Activated T-helper 17 cell treated with anti-CD3 and anti-CD28 coated beads, Interleukin-2, amount 50 U/mL, for 72 hours (primary cell): Measurements from ENCODE around the gene HRK. TPM values are rescaled to one million over a fixed set of nuclear protein-coding genes. Genes with fewer than 3 reads are reported as not detected.
A peak's percentile ranks its signal among the peaks of the same experiment; 100 is the strongest.

Experiments used
- ATAC-seq: fragments of 150-1000 bp; cut with Tn5 transposase; replicated peaks from 2 replicates; pipeline ENCODE4 v1.10.0; 2021; ENCODE audit warnings: mild to moderate bottlenecking, moderate library complexity
- H3K27ac Mint-ChIP-seq: one replicate; pipeline ENCODE4 v1.8.0; 2022; ENCODE audit warnings: mixed read lengths
- H3K27me3 Mint-ChIP-seq: one replicate; pipeline ENCODE4 v1.8.0; 2022; ENCODE audit warnings: mixed read lengths
- H3K36me3 Mint-ChIP-seq: one replicate; pipeline ENCODE4 v1.8.0; 2022; ENCODE audit warnings: low read depth, mild to moderate bottlenecking, mixed read lengths
- H3K4me1 Mint-ChIP-seq: one replicate; pipeline ENCODE4 v1.8.0; 2022; ENCODE audit warnings: mixed read lengths
- H3K4me3 Mint-ChIP-seq: one replicate; pipeline ENCODE4 v1.8.0; 2022; ENCODE audit warnings: mild to moderate bottlenecking, mixed read lengths
- H3K9me3 Mint-ChIP-seq: one replicate; pipeline ENCODE4 v1.8.0; 2022; ENCODE audit warnings: mixed read lengths
- total RNA-seq, 2 donors: library from RNA; stranded (reverse); gene quantifications; one replicate each; pipeline ENCODE4 v1.2.3, GENCODE V29; 2022

The HRK gene
- total RNA-seq, 2 donors from 2014 or later = not detected

DNA sequence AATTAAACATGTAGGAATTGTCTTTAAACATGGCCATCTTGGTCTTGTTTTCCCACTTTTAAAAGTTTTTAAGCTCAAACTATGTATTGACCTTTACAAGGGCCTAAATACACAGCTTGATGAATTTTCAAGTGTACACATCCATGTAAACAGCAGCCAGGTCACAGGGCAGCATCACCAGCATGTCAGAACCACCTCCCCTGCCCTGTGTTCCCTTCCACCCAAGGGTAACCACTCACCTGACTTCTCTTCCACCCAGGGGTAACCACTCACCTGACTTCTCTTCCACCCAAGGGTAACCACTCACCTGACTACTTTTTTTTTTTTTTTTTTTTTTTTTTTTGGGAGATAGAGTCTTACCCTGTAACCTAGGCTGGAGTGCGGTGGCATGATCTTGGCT is 34.1 kb upstream of the HRK start:
- Mint-ChIP-seq H3K27me3 (no peaks in the 10 kb centered on the region), H3K36me3 (peaks cover 5% of the 10 kb centered on the region), H3K9me3 (no peaks in the 10 kb centered on the region), H3K27ac (no peak overlapping the region), H3K4me1 (peaks cover 29% of the 10 kb centered on the region), H3K4me3 (no peak overlapping the region)
- no peak for ATAC-seq

DNA sequence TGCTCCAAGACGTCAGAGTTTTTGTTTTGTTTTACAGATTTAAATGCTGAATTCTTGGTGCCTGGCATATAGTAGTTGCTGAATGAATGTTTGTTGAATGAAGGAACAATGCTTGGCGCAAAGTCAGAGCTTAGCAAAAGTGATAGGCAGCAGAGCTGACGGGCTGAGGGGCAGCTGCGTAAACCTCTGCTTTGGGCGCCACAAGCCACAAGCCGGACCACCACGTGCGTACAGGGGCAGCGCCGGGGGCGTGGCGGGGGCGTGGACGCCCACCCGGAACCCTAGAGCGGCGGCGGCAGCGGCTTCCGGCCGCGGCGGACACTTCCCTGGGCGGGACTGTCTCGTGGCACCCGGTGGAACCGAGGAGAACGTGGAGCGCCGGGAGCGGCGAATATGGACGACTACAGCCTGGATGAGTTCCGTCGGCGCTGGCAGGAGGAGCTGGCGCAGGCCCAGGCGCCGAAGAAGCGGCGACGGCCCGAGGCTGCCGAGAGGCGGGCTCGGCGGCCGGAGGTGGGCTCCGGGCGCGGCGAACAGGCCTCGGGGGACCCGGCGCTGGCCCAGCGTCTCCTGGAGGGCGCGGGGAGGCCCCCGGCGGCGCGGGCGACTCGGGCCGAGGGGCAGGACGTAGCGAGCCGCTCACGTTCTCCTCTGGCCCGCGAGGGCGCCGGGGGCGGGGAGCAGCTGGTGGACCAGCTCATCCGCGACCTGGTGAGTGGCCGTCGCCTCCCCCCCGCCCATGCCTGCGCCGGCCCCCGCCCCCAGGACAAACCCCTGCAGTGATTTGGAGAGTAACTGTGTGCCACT is 29.6 kb upstream of the HRK start, which contains the start of gene FBXW8:
Gene FBXW8, plus strand, starts transcription at position 306 of the 807 bp plus-strand sequence. Its CDS starts 88 bp downstream, at position 394.
- peaks cover 2% of the 10 kb centered on the region for H3K36me3 Mint-ChIP-seq
- H3K4me3 Mint-ChIP-seq = peak within 1 kb of the TSS; percentile 88
- H3K4me1 Mint-ChIP-seq = peaks cover 16% of the 10 kb centered on the region
- ATAC-seq = peak; percentile 85
- H3K9me3 Mint-ChIP-seq = no peaks in the 10 kb centered on the region
- H3K27me3 Mint-ChIP-seq = no peaks in the 10 kb centered on the region
- H3K27ac Mint-ChIP-seq = peak within 1 kb of the TSS; percentile 84

DNA sequence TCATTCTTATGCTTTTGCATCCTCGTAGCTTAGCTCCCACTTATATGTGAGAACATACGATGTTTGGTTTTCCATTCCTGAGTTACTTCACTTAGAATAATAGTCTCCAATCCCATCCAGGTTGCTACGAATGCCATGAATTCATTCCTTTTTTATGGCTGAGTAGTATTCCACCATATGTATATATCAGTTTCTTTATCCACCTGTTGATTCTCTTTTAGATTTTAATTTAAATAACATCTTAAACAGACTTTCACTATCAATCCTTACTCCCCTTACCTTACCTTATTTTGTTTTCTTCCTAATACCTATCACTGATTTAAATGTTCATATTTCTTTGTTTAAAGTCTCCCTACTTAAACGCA is 29.0 kb upstream of the HRK start:
- H3K27ac Mint-ChIP-seq = peak overlapping the region; percentile 84
- H3K27me3 Mint-ChIP-seq = no peaks in the 10 kb centered on the region
- peaks cover 14% of the 10 kb centered on the region for H3K4me1 Mint-ChIP-seq
- ATAC-seq = no peak
- H3K36me3 Mint-ChIP-seq = no peaks in the 10 kb centered on the region
- peak overlapping the region; percentile 88 for H3K4me3 Mint-ChIP-seq
- no peaks in the 10 kb centered on the region for H3K9me3 Mint-ChIP-seq

DNA sequence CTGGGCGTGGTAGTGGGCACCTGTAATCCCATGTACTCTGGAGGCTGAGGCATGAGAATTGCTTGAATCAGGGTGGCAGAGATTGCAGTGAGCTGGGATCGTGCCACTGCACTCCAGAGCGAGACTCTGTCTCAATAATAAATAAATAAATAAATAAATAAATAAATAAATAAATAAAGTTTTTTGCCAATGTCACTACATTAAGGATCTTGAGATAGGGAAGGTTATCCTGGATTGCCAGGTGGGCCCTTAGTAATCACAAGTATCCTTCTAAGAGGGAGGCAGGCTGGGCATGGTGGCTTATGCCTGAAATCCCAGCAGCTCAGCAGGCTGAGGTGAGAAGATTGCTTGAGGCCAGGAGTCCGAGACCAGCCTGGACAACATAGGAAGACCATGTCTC is 25.0 kb upstream of the HRK start:
- H3K9me3 Mint-ChIP-seq = no peaks in the 10 kb centered on the region

DNA sequence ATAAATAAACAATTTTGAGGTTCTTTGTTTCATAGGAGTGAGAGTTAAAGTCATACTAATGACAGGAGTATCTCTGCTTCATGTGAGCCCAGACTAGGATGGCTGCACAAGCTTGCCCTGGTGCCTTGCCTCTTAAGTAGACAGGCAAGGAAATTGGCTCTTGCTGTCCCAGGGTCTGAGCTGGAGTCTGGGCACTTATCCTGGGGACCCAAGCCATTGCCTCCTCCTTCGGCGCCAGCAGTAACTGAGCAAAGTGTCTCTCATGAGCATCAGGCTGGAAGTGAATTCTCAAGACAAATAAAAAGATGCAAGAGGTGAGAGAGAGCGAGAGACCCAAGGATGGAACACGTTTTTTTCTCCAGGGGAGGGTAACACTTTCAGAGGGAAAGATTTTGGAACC is 22.6 kb upstream of the HRK start:
- H3K36me3 Mint-ChIP-seq = no peaks in the 10 kb centered on the region
- H3K27ac Mint-ChIP-seq = no peak overlapping the region
- H3K27me3 Mint-ChIP-seq = peaks cover 29% of the 10 kb centered on the region
- no peak overlapping the region for H3K4me3 Mint-ChIP-seq
- ATAC-seq = no peak
- H3K4me1 Mint-ChIP-seq = no peaks in the 10 kb centered on the region
- no peaks in the 10 kb centered on the region for H3K9me3 Mint-ChIP-seq

More for the DNA sequence above, 25.0 kb upstream of the HRK start:
- Mint-ChIP-seq H3K27me3 (peaks cover 18% of the 10 kb centered on the region), H3K36me3 (no peaks in the 10 kb centered on the region), H3K27ac (no peak overlapping the region), H3K4me3 (no peak overlapping the region), H3K4me1 (peaks cover 5% of the 10 kb centered on the region)
- no peak for ATAC-seq

DNA sequence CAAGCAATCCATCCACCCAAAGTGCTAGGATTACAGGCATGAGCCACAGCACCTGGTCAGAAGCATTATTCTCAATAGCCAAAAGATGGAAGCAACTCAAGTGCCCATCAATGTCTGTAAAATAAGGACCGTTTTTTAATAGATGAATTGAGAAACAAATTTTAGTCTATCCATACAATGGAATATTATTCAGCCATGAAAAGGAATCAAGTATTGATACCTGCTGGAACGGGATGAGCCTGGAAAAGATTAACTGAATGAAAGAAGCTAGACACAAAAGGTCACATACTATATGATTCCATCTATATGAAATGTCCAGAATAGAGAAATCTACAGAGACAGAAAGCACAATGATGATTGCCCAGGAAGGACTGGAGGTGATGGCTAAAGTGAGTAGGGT is 20.4 kb upstream of the HRK start:
- Mint-ChIP-seq H3K36me3 (no peaks in the 10 kb centered on the region), H3K4me3 (no peak overlapping the region), H3K4me1 (no peaks in the 10 kb centered on the region), H3K27me3 (peaks cover 32% of the 10 kb centered on the region), H3K9me3 (no peaks in the 10 kb centered on the region), H3K27ac (no peak overlapping the region)
- no peak for ATAC-seq

DNA sequence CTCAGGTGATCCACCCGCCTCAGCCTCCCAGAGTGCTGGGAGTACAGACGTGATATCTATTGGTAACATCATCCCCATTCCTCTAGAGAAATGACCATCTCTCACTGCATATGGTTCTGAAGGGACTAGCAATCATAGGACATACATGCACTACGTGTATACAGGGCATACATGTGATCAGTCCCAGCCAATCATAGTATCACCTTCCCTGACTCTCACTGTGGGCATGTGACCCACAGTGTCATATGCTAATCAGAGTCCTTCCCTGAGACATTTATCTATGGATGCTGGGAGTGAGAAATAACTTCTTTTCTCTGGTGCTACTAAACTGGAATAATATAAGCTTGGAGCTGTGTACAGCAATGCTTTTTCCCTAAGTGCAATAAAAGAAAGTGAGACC is 17.4 kb upstream of the HRK start:
- no peak overlapping the region for H3K4me3 Mint-ChIP-seq
- peaks cover 27% of the 10 kb centered on the region for H3K27me3 Mint-ChIP-seq
- H3K36me3 Mint-ChIP-seq = no peaks in the 10 kb centered on the region
- H3K27ac Mint-ChIP-seq = no peak overlapping the region
- no peaks in the 10 kb centered on the region for H3K9me3 Mint-ChIP-seq
- no peak for ATAC-seq
- H3K4me1 Mint-ChIP-seq = no peaks in the 10 kb centered on the region

DNA sequence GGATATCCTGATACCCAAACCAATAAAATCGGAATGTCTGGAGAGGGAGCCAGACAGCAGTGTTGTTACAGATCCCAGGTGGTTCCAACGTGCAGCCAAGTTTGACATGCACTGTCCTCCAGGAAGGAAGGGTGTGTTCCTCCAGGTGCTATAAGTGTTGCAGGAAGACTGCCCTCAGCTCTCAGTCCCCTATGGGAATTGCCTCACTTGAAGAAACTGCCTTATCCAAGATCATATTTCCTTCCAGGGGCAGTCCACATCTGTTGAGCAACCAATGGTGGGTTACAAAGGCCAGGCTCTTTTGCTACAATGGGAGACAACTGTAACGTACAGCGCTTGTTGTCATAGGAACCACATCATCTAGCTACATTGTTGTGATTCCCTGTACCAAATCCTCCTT is 16.2 kb upstream of the HRK start:
- no peak for ATAC-seq
- H3K27ac Mint-ChIP-seq = no peak overlapping the region
- H3K4me1 Mint-ChIP-seq = no peaks in the 10 kb centered on the region
- H3K4me3 Mint-ChIP-seq = no peak overlapping the region
- H3K36me3 Mint-ChIP-seq = no peaks in the 10 kb centered on the region
- peaks cover 24% of the 10 kb centered on the region for H3K27me3 Mint-ChIP-seq
- no peaks in the 10 kb centered on the region for H3K9me3 Mint-ChIP-seq

DNA sequence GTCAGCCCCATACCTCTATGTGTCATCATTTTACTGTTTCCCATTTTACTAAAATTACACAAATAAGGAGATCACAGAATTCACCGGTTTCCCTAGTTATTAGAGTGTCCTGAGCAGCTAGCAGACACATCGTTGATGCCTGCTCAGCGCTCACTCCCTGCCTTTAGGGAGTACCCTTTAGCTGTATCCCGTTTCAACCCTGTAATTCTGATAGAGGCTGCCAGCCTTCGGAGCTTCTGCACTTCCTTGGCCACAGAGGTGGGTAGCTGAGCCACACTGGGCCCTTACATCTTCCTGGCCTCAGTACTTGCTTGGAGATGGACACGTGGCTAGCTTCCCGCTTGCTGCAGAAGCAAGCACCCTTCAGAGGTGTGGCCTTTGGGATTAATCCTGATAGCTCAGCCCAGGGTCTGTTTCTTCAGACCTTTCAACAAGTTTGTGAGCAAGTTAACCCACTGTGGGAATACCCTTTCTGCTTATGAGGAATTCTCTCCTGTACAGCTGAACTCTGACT is 15.2 kb upstream of the HRK start:
- H3K4me3 Mint-ChIP-seq = no peak overlapping the region
- no peak for ATAC-seq
- no peaks in the 10 kb centered on the region for H3K4me1 Mint-ChIP-seq
- H3K36me3 Mint-ChIP-seq = no peaks in the 10 kb centered on the region
- peaks cover 14% of the 10 kb centered on the region for H3K27me3 Mint-ChIP-seq
- H3K27ac Mint-ChIP-seq = no peak overlapping the region
- no peaks in the 10 kb centered on the region for H3K9me3 Mint-ChIP-seq

DNA sequence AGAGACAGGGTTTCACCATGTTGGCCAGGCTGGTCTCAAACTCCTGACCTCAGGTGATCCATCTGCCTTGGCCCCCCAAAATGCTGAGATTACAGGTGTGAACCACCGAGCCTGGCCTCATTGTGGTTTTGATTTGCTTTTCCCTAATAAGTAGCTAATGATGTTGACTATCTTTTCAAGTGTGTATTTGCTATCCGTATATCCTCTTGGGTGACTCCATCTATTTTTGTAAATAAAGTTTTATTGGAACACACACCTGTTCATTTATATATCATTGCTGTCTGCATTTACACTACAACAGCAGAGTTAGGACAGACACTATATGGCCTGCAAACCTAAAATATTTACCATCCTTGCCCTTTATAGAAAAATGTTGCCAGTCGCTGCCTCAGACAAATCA is 13.7 kb upstream of the HRK start:
- H3K4me1 Mint-ChIP-seq = no peaks in the 10 kb centered on the region
- no peak overlapping the region for H3K4me3 Mint-ChIP-seq
- H3K27me3 Mint-ChIP-seq = peaks cover 8% of the 10 kb centered on the region
- H3K27ac Mint-ChIP-seq = no peak overlapping the region
- no peaks in the 10 kb centered on the region for H3K9me3 Mint-ChIP-seq
- ATAC-seq = no peak
- H3K36me3 Mint-ChIP-seq = no peaks in the 10 kb centered on the region

DNA sequence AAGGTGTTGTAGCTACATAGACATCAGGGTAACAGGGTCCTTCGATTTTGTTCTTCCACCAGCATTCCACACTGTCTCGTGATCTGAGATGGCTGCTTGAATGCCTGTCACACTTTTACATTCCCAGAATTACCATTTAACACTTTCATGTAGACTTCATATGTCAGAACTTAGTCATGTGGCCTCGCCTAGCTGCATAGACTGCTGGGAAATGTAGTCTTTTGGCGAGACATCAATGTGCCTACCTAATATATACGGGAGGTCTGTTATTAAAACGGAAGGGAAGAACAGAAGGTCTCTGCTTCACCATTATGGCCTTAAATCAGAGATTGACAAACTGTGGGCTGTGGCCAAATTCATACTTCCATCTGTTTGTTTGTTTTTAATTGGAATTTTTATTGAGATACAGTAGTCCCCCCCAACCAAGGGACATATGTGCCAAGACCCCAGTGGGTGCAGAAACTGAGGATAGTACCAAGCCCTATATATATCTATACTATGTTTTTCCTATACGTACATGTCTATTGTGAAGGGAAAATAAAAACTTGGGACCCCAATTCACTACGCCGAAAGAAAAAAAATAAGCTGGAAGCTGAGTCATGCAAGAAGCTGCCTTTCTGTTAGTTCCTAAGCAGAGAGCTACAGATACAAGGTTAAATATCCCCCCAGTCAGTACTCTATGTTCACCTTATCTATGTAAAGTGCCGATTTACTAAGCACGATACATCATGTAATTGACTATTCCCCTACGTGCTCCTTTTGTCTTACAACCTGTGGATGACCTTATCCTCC is 11.3 kb upstream of the HRK start:
- Mint-ChIP-seq H3K27ac (no peak overlapping the region), H3K36me3 (no peaks in the 10 kb centered on the region), H3K27me3 (no peaks in the 10 kb centered on the region), H3K4me1 (no peaks in the 10 kb centered on the region), H3K9me3 (no peaks in the 10 kb centered on the region), H3K4me3 (no peak overlapping the region)
- no peak for ATAC-seq

DNA sequence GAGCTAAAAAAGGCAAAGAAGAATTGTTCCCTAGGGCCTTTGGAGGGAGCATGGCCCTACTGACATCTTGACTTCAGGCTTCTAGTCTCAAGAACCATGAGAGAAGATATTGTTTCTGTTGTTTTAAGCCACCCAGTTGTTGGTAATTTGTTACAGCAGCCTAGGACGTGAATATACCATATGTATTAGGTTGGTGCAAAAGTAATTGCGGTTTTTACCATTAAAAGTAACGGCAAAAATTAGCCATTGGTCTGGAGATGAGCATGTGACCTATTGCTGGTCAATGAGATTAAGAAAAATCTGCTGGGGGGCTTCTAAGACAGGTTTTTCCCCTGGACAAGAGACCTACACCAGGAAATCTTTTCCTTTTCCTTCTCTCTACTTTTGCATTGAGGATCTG is 9.8 kb upstream of the HRK start:
- no peak overlapping the region for H3K27ac Mint-ChIP-seq
- ATAC-seq = no peak

DNA sequence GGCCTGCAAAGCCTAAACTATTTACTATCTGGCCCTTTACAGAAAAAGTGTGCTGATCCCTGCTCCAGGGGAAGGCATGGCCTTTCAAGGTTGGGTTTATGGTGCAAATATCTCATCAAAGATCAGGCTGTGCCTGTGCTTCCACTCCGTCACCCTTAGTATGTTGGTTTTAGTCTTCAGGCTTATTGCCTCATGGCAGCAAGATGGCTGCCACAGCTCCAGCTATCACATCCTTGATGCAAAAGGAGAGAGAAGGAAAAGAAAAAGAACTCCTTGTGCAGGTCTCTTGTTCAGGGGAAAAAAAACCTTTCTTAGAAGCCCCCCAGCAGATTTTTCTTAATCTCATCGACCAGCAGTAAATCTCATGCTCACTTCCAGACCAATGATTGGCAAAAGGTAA is 9.1 kb upstream of the HRK start:
- ATAC-seq = no peak
- H3K4me3 Mint-ChIP-seq = no peak overlapping the region
- H3K36me3 Mint-ChIP-seq = no peaks in the 10 kb centered on the region
- no peaks in the 10 kb centered on the region for H3K27me3 Mint-ChIP-seq
- no peaks in the 10 kb centered on the region for H3K4me1 Mint-ChIP-seq
- H3K9me3 Mint-ChIP-seq = no peaks in the 10 kb centered on the region
- H3K27ac Mint-ChIP-seq = no peak overlapping the region

More for the DNA sequence above, 9.8 kb upstream of the HRK start:
- H3K36me3 Mint-ChIP-seq = no peaks in the 10 kb centered on the region
- no peaks in the 10 kb centered on the region for H3K27me3 Mint-ChIP-seq
- H3K4me1 Mint-ChIP-seq = no peaks in the 10 kb centered on the region
- no peak overlapping the region for H3K4me3 Mint-ChIP-seq
- H3K9me3 Mint-ChIP-seq = no peaks in the 10 kb centered on the region

DNA sequence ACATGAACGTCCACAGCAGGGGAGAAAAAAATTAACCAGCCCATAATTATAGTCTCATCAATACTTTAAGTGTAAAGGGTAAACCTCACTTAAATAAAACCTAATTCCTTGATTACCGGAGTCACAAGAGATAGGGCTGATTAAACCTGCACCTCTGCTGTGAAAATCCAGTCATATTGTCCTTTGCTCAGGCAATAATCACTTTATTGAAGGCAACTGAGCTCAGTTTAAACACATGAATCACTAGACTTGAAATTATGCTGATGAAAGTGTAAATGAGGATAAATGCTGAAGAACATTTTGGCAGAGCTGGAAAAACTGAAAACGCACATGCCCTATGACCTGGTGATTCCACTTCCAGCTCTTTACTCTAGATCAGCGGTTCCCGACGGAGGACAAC is 6.7 kb upstream of the HRK start:
- Mint-ChIP-seq H3K9me3 (no peaks in the 10 kb centered on the region), H3K4me1 (no peaks in the 10 kb centered on the region), H3K27ac (no peak overlapping the region), H3K36me3 (no peaks in the 10 kb centered on the region), H3K4me3 (no peak overlapping the region), H3K27me3 (peaks cover 15% of the 10 kb centered on the region)
- ATAC-seq = no peak

DNA sequence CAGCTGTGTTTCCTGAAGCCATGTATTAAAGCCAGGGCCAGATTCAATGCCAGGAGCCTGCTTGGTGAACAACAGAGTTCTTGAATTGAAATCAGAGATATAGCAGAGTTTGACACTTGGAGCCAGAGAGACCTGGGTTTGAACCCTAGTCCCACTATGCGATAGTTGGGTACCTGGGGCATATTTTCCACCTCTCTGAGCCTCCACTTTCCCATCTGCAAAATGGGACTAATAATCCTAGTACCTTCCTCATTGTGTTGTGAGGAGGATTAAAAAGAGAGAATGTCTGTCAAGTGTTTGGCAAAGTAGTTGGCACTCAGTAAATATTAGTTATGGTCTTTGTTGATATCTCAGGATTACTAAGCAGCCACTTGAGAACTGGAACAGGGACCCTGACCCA is 6.0 kb upstream of the HRK start:
- H3K36me3 Mint-ChIP-seq = no peaks in the 10 kb centered on the region
- ATAC-seq = no peak
- no peak overlapping the region for H3K4me3 Mint-ChIP-seq
- H3K4me1 Mint-ChIP-seq = peaks cover 4% of the 10 kb centered on the region
- H3K9me3 Mint-ChIP-seq = no peaks in the 10 kb centered on the region
- H3K27ac Mint-ChIP-seq = no peak overlapping the region
- peaks cover 21% of the 10 kb centered on the region for H3K27me3 Mint-ChIP-seq
